ENCODE results near the gene GPSM3. TPM values are rescaled to one million over a fixed set of nuclear protein-coding genes. Genes with fewer than 3 reads are reported as not detected.

GPSM3 gene
- total RNA-seq, 1 donor from 2014 or later = 81.1 TPM

DNA sequence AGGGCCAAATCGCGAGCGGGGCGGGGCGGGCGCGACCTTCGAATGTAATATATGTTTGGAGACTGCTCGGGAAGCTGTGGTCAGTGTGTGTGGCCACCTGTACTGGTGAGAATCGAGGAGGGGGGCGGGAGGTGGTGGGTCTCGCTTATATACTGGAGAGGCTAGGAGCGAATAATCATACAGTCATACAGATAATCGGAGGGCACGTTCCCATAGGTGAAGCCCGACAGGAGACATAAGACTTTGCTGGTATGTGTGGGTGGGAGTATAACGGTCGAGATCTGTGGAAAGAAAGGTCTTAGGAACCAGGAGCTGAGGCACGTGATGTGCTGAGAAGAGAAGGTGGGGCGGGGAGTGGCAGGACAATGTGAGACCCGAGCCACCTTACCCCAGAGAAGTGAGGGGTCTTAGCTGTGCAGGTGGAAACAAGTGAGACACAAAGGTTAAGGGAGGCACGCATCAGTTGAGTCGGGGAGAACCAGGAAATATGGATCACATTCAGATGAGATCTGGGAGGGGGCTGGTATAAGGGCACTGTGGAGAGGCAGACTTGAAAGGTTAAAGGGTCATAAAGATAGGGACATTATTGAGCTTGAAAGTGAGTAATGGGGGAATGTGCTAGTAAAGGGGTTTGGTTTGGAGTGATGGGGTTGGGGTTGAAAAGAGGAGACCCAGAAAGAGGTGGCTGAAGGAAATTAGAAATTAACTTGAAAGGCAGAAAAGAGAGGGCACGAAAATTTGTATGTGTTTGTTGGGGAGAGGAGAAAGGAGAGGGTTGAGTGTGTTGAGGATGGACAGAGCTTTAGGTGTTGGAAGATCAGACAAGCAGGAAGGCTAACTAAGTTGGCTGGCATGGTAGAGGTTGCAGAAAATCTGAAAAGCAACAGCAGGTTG is 13.6 kb downstream of the GPSM3 start:
- Mint-ChIP-seq H3K36me3 (ENCODE audit: low read depth) (peaks cover 38% of the 10 kb centered on the region), H3K27ac (peak overlapping the region; percentile 95), H3K9me3 (no peaks in the 10 kb centered on the region), H3K27me3 (no peaks in the 10 kb centered on the region), H3K4me3 (peak overlapping the region; percentile 86), H3K4me1 (peaks cover 53% of the 10 kb centered on the region)
- intact Hi-C loops (cut with micrococcal nuclease) = loop anchor here (1.0 to 10.0 kb wide), 8 partner anchors 12 to 1236 kb away; partner anchors contain the start of genes ATF6B, BRD2, CUTA and HSD17B8
- DNase-seq = peak; percentile 71

DNA sequence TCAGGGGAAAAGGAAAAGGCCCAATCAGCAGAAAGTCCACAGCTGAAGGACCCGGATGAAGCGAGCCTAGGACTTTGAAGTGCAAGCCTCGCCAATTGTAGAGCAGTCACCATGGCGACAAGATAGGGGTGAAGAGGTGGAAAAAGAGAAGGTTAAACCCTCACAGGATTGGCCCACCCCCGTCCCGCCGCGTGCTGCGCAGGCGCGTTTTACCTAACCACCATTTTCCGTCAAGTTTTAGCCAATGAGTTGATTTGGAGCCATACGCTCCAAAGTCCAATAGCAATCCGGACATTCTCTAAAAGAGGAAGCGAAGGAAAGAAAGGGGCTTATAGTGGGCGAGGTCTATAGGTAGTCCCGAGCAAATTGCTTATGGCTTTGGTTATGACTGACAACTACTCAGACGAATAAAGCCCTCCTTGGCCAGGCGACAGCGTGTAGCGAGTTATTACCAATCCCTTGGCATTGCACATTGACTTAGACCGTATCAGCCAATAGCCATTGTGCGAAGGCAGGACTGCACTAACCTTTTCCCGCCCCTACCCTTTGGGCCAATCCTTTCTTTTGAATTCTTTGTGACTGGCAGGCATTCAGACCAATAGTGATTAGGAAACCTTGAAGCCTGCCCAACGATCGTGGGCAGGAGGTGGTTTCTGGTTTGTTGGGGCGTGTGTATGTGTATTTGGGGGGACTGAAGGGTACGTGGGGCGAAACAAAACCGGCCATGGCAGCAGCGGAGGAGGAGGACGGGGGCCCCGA is 14.5 kb downstream of the GPSM3 start, which contains the start of gene RNF5:
Gene RNF5 (plus strand): TSS at position 618 of the 759 bp plus-strand sequence. CDS start 107 bp downstream, at position 725.
- H3K9me3 Mint-ChIP-seq = no peaks in the 10 kb centered on the region
- H3K4me1 Mint-ChIP-seq = peaks cover 59% of the 10 kb centered on the region
- intact Hi-C loops (cut with micrococcal nuclease) = loop anchor here (1.0 to 10.0 kb wide), 8 partner anchors 12 to 1237 kb away; partner anchors contain the start of genes ATF6B, BRD2, CUTA and HSD17B8
- DNase-seq = peak; percentile 98
- H3K4me3 Mint-ChIP-seq = peak within 1 kb of the TSS; percentile 86
- peaks cover 35% of the 10 kb centered on the region for H3K36me3 Mint-ChIP-seq (ENCODE audit: low read depth)
- peak within 1 kb of the TSS; percentile 95 for H3K27ac Mint-ChIP-seq
- no peaks in the 10 kb centered on the region for H3K27me3 Mint-ChIP-seq

DNA sequence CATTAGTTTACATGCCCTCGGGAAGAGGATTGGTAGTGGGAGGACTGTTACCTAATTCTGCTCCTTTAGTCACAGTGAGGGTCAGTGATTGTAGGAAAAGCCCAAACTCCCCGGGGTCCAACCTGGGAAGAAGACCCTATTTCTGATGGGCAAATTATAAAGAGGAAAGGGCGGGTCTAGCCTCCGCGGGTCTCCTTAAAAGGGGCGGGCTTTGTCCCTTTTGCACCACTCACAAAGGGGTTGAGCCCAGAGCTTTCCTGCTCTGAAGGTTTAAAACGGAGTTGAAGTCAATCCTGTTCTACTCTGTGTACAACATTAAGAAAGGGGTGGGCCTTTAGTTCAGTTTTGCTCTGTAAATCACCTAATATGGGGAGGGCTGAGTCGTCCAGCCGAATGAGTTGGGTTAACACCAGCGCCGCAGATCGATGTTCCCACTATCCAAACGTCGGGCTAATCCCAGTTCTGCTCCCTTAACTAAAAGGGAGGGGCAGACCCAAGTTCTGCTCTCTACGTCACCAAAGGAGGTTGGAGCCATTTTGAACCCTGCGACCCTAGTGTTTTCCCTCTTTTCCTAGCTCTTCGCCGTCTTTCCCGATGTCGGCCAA is 15.2 kb downstream of the GPSM3 start:
- no peaks in the 10 kb centered on the region for H3K27me3 Mint-ChIP-seq
- intact Hi-C loops (cut with micrococcal nuclease) = loop anchor here (5.0 to 10.0 kb wide), 5 partner anchors 220 to 1238 kb away; partner anchors contain the start of genes BRD2, CUTA, HSD17B8 and NELFE
- H3K9me3 Mint-ChIP-seq = no peaks in the 10 kb centered on the region
- peaks cover 59% of the 10 kb centered on the region for H3K4me1 Mint-ChIP-seq
- H3K36me3 Mint-ChIP-seq (ENCODE audit: low read depth) = peaks cover 29% of the 10 kb centered on the region
- peak; percentile 86 for DNase-seq
- peak overlapping the region; percentile 95 for H3K27ac Mint-ChIP-seq
- peak overlapping the region; percentile 86 for H3K4me3 Mint-ChIP-seq

DNA sequence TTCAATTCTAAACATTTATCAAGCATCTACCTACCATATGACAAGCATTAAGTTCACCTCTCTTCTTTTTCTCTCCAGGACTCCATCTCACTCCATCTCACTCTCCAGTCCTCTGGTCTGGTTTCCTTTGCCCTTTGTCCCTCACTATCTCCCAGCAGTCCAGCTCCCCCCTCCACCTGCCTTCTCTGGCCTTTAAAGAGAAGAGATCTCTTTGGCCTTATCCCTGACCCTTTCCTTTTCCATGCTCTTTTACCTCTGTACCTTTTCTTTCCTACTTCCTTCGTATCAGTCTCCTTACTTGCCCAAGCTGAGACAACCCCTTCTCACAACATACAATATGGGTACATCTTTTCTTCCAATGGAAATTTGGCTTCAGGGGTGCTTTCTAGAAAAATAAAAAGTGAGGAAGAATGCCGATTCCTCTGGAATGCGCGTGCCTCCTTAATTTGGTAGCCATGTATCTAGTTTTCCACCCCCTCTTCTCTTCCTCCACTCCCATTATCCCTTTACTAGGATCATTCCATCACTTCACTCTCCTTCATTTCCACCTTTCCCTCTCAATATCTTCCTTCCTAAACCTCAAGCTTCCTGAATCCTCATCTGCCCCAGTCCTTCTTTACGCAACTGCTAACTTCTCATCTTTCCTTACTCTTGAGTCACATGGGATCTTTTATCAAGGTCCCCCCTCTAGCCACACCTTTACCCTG is 15.8 kb downstream of the GPSM3 start:
- H3K4me1 Mint-ChIP-seq = peaks cover 59% of the 10 kb centered on the region
- peak overlapping the region; percentile 95 for H3K27ac Mint-ChIP-seq
- intact Hi-C loops (cut with micrococcal nuclease) = loop anchor here (1.0 to 10.0 kb wide), 7 partner anchors 22 to 1238 kb away; partner anchors contain the start of genes BRD2, CUTA, DXO and HSD17B8
- peaks cover 25% of the 10 kb centered on the region for H3K36me3 Mint-ChIP-seq (ENCODE audit: low read depth)
- no peaks in the 10 kb centered on the region for H3K9me3 Mint-ChIP-seq
- H3K27me3 Mint-ChIP-seq = no peaks in the 10 kb centered on the region
- DNase-seq = no peak
- H3K4me3 Mint-ChIP-seq = peak overlapping the region; percentile 86

DNA sequence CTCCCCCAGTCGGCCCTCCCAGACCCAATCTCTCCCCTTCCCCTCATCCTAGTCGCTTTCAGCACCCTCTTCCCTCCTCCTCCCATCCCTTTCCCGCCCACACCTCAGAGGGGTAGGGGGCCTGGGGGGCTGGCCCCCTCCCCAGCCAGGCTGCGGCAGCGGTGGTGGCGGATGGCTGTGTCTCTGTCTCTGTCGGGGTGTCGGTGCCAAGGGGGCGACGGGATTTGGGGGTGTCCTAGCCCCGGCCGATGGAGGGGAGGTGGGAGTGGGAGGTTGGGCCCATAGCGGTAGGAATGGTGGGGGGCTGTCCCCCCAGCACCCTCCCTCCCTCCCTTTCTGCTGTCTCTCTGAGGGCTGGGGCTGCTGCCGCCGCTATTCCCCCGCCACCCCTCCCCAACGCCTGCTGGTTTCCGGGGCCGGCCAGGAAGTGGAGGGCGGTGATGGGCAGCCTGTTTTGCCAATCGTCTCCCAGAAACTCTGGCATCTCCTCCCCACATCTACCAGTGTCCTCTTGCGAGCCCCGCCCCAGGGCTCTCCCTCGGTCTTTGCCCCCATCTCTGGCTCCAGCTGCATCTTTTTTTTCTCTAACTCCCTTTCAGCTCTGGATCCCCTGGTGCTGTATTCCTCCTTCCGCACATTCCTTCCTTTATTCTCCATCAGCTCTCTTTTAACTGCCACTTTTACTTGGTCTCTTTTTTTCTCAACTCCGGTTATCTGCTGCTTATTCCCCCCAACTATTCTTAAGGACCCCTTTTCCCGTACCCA is 16.6 kb downstream of the GPSM3 start, which contains the start of gene AGPAT1:
Gene AGPAT1 (minus strand): TSS at position 374 of the 765 bp plus-strand sequence. CDS start 4,588 bp downstream, outside the sequence.
- Mint-ChIP-seq H3K27me3 (no peaks in the 10 kb centered on the region), H3K27ac (peak within 1 kb of the TSS; percentile 95), H3K9me3 (no peaks in the 10 kb centered on the region), H3K4me3 (peak within 1 kb of the TSS; percentile 86), H3K36me3 (ENCODE audit: low read depth) (peaks cover 20% of the 10 kb centered on the region), H3K4me1 (peaks cover 58% of the 10 kb centered on the region)
- DNase-seq = peak; percentile 99
- intact Hi-C loops (cut with micrococcal nuclease) = loop anchor here (1.0 to 10.0 kb wide), 7 partner anchors 22 to 1239 kb away; partner anchors contain the start of genes BRD2, CUTA, DXO and HSD17B8

DNA sequence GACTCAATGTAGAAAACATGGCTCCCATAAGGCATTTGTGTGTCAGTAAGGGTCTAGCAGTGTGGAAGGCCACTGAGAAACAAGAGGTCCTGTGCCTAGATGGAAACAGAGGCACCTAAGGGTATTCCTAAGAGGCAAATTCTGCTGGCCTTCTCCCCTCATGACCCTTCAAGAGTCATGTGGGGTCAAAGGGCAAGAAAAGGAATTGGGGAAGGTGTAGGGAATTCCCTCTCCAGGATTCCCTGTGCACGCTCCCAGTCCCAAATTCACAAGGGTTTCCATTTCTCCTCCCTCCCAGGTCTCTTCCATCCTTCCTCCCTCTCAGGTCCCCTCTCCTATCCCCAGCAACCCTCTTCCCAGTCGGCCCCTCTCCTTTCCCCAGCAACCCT is 17.1 kb downstream of the GPSM3 start:
- Mint-ChIP-seq H3K27me3 (no peaks in the 10 kb centered on the region), H3K4me3 (peak overlapping the region; percentile 86)

DNA sequence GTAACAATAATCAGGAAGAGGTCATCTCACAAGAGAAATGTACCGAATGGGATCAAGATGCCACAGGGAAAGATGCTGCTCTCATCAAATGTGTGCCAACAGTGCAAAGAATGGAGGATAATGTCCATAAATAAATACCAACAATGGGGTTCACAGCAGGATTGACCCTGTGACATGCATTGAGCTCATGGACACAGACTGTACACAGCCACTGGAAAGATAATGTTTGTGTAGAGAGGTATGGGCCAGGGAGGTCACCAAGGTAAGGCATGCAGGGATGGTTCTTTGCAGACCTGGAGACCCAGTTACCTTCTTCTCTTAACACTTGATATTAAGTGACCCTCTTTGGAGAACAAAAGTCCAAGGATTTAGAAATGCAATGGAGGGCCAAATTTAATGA is 18.0 kb downstream of the GPSM3 start:
- Mint-ChIP-seq H3K4me3 (peak overlapping the region; percentile 86), H3K27me3 (no peaks in the 10 kb centered on the region), H3K9me3 (no peaks in the 10 kb centered on the region), H3K36me3 (ENCODE audit: low read depth) (peaks cover 24% of the 10 kb centered on the region), H3K4me1 (peaks cover 53% of the 10 kb centered on the region), H3K27ac (no peak overlapping the region)
- intact Hi-C loops (cut with micrococcal nuclease) = loop anchor here (10.0 kb wide), 2 partner anchors 1030 to 1240 kb away; partner anchors contain the start of genes CUTA, HSD17B8, PHF1 and RING1
- DNase-seq = no peak

More for the DNA sequence above, 17.1 kb downstream of the GPSM3 start:
- Mint-ChIP-seq H3K9me3 (no peaks in the 10 kb centered on the region), H3K27ac (peak overlapping the region; percentile 95), H3K4me1 (peaks cover 55% of the 10 kb centered on the region), H3K36me3 (ENCODE audit: low read depth) (peaks cover 19% of the 10 kb centered on the region)
- no peak for DNase-seq
- intact Hi-C loops (cut with micrococcal nuclease) = loop anchor here (5.0 to 10.0 kb wide), 5 partner anchors 218 to 1239 kb away; partner anchors contain the start of genes BRD2, CUTA, HSD17B8 and NELFE

DNA sequence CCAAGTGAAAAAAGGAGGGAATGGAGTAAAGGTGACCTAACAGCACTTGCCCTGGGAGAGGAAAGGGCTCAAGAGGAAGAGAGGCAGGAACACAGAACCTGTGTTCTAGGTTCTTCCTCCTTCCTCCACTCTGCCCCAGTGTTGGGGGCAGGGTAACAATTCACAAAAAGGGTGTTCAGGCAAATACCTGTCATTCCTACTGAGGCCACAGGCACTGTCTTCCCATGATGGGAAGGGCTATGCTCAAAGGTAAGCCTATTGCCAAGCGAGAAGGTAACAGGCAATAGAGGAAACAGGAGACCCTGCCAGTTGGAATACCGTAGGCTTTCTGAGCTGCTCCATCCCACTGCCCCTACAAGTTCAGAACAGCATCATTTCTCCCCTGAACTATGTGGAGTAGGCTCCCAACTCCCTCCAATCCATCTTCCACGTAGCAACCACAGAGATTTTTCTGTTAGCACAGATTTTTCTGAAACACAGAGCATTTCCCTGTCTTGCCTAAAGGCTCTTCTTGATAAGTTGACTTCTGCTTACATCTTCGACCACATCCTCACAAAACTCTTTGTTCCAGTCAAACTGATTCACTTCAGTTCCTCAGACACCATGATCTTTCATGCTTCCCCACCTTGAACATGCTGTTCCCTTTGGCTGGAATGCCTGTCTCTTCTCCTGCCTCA is 19.3 kb downstream of the GPSM3 start:
- Mint-ChIP-seq H3K4me3 (no peak overlapping the region), H3K27me3 (no peaks in the 10 kb centered on the region), H3K9me3 (no peaks in the 10 kb centered on the region), H3K27ac (no peak overlapping the region), H3K4me1 (peaks cover 46% of the 10 kb centered on the region), H3K36me3 (ENCODE audit: low read depth) (peaks cover 19% of the 10 kb centered on the region)
- intact Hi-C loops (cut with micrococcal nuclease) = loop anchor here (10.0 kb wide), 2 partner anchors 1032 to 1242 kb away; partner anchors contain the start of genes CUTA, HSD17B8, PHF1 and RING1
- DNase-seq = no peak

DNA sequence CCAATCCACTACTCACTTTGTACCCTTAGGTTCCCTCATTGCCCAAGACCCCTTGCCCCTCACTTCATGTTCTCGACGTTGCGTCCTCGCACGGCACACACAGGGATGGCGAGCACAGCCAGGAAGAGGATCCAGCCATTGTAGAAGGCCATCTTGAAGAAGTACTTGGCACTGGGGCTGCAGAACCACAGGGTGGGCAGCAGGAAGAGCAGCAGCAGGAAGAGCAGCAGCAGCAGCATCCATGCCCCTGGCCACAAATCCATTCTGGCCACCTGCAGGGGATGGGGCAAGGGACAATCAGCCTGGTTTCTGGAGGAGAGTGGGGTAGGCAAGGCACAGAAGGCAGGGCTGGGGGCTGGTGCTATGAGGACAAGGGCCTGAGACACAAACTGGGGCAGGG is 21.2 kb downstream of the GPSM3 start:
- intact Hi-C loops (cut with micrococcal nuclease) = loop anchor here (10.0 kb wide), 2 partner anchors 1034 to 1244 kb away; partner anchors contain the start of genes CUTA, HSD17B8, PHF1 and RING1
- Mint-ChIP-seq H3K4me1 (peaks cover 31% of the 10 kb centered on the region), H3K27ac (no peak overlapping the region), H3K36me3 (ENCODE audit: low read depth) (peaks cover 24% of the 10 kb centered on the region), H3K27me3 (no peaks in the 10 kb centered on the region), H3K9me3 (no peaks in the 10 kb centered on the region), H3K4me3 (no peak overlapping the region)
- no peak for DNase-seq

DNA sequence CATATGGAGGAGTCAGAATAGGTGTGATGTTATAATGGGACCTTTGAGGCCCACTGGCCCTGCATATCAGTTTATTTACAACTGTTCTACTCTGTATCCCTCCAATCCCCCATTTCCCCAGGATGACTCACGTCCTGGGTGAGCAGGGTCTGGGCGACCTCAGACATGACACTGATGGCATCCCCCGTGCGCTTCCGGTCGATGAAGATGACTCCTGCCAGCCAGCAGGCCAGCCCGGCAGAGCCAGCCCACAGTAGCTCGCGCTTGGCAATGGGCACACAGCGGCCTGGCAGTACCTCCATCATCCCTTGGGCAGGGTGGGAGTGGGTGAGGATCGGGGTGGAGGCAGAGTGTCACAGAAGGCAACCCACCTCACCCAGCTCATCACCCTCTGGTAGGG is 22.1 kb downstream of the GPSM3 start:
- intact Hi-C loops (cut with micrococcal nuclease) = loop anchor here (10.0 kb wide), 2 partner anchors 1035 to 1245 kb away; partner anchors contain the start of genes CUTA, HSD17B8, PHF1 and RING1
- Mint-ChIP-seq H3K27me3 (no peaks in the 10 kb centered on the region), H3K27ac (no peak overlapping the region), H3K4me1 (peaks cover 25% of the 10 kb centered on the region), H3K9me3 (no peaks in the 10 kb centered on the region), H3K4me3 (no peak overlapping the region), H3K36me3 (ENCODE audit: low read depth) (peaks cover 24% of the 10 kb centered on the region)
- no peak for DNase-seq

- Mint-ChIP-seq H3K4me1 (peaks cover 19% of the 10 kb centered on the region), H3K36me3 (ENCODE audit: low read depth) (peaks cover 26% of the 10 kb centered on the region), H3K4me3 (no peak overlapping the region), H3K27ac (peak overlapping the region; percentile 42), H3K27me3 (no peaks in the 10 kb centered on the region), H3K9me3 (no peaks in the 10 kb centered on the region)
- DNase-seq = no peak
- intact Hi-C loops (cut with micrococcal nuclease) = no loop called here
Measured at GRCh38 chr6:32168807-32169591, 23.4 kb downstream of the GPSM3 start.
